CD14-positive monocyte (primary cell): ENCODE measurements around the gene CPNE4. TPM values are rescaled to one million over a fixed set of nuclear protein-coding genes. Genes with fewer than 3 reads are reported as not detected.

Experiments
- DNase-seq, 3 donors: peaks; one replicate each; pipeline ENCODE4 v3.0.0-alpha.2; 2011 to 2022
- H2AFZ ChIP-seq: 2 replicates; pipeline ENCODE4 v1.6.0; 2012; ENCODE audit warnings: mild to moderate bottlenecking, low read depth, low read length, inconsistent platforms; ENCODE audit not compliant: insufficient read depth, poor library complexity, severe bottlenecking
- H3K27ac ChIP-seq, 2 donors: 1 replicate in 1 of 2; 2 replicates in 1 of 2; pipeline ENCODE4 v1.5.1; 2012 to 2013; ENCODE audit warnings: low read length in 2 of 2, control low read depth in 1 of 2, inconsistent platforms in 1 of 2, low read depth in 1 of 2, mild to moderate bottlenecking in 1 of 2
- H3K27me3 ChIP-seq, 2 donors: one replicate each; pipeline versions ENCODE4 v1.6.0 to v1.6.1; 2011 to 2013; ENCODE audit warnings: low read length in 2 of 2; ENCODE audit not compliant: control insufficient read depth in 2 of 2, insufficient read depth in 2 of 2
- H3K36me3 ChIP-seq, 2 donors: replicated peaks in 1 of 2; 1 replicate in 1 of 2; 2 replicates in 1 of 2; pipeline versions ENCODE4 v1.5.1 to v1.6.1; 2012 to 2013; ENCODE audit warnings: low read length in 2 of 2, control low read depth in 1 of 2, inconsistent platforms in 1 of 2, mild to moderate bottlenecking in 1 of 2; ENCODE audit not compliant: insufficient read depth in 2 of 2, control insufficient read depth in 1 of 2
- H3K4me1 ChIP-seq, 2 donors: 1 replicate in 1 of 2; 2 replicates in 1 of 2; pipeline versions ENCODE4 v1.5.1 to v1.6.1; 2012 to 2013; ENCODE audit warnings: low read length in 2 of 2, control low read depth in 1 of 2, inconsistent platforms in 1 of 2, mild to moderate bottlenecking in 1 of 2, moderate library complexity in 1 of 2; ENCODE audit not compliant: insufficient read depth in 2 of 2, control insufficient read depth in 1 of 2
- H3K4me2 ChIP-seq: replicated peaks from 2 replicates; pipeline ENCODE3; 2012; ENCODE audit warnings: low read length, moderate library complexity, mild to moderate bottlenecking; ENCODE audit not compliant: poor library complexity, severe bottlenecking; ENCODE audit errors: extremely low read depth
- H3K4me3 ChIP-seq, 3 experiments: fragments of 200-600 bp in 1 of 3; sonication (generic) in 1 of 3; replicated peaks in 1 of 3; 1 replicate in 2 of 3; 2 replicates in 1 of 3; pipeline ENCODE4 v1.5.1; 2011 to 2013; ENCODE audit warnings: low read length in 3 of 3, mild to moderate bottlenecking in 3 of 3, control low read depth in 2 of 3, low read depth in 2 of 3, inconsistent platforms in 1 of 3, moderate library complexity in 1 of 3
- H3K79me2 ChIP-seq: 2 replicates; pipeline ENCODE4 v1.6.0; 2012; ENCODE audit warnings: mild to moderate bottlenecking, control low read depth, inconsistent platforms, low read length, moderate library complexity; ENCODE audit not compliant: insufficient read depth
- H3K9ac ChIP-seq: 2 replicates; pipeline ENCODE4 v1.6.0; 2017; ENCODE audit warnings: low read length, mild to moderate bottlenecking; ENCODE audit not compliant: insufficient read depth, poor library complexity, severe bottlenecking
- H3K9me3 ChIP-seq, 2 donors: replicated peaks in 1 of 2; 1 replicate in 1 of 2; 2 replicates in 1 of 2; pipeline versions ENCODE4 v1.5.1 to v1.6.1; 2012 to 2013; ENCODE audit warnings: low read length in 2 of 2, control low read depth in 1 of 2; ENCODE audit not compliant: control insufficient read depth in 1 of 2, insufficient read depth in 1 of 2
- H4K20me1 ChIP-seq: 2 replicates; pipeline ENCODE4 v1.6.0; 2012; ENCODE audit warnings: mild to moderate bottlenecking, low read length, control low read depth, moderate library complexity; ENCODE audit not compliant: insufficient read depth
- H3K27ac Mint-ChIP-seq, 7 donors: one replicate each; pipeline ENCODE4 v1.8.0; 2020; ENCODE audit warnings: mild to moderate bottlenecking in 7 of 7, mixed read lengths in 7 of 7, moderate library complexity in 6 of 7, inconsistent platforms in 2 of 7
- H3K27me3 Mint-ChIP-seq, 3 donors: one replicate each; pipeline ENCODE4 v1.8.0; 2021 to 2022; ENCODE audit warnings: low read depth in 3 of 3, mild to moderate bottlenecking in 3 of 3, mixed read lengths in 3 of 3, moderate library complexity in 3 of 3, inconsistent platforms in 1 of 3
- H3K36me3 Mint-ChIP-seq, 2 donors: one replicate each; pipeline ENCODE4 v1.8.0; 2020; ENCODE audit warnings: mixed read lengths in 2 of 2, inconsistent platforms in 1 of 2, mild to moderate bottlenecking in 1 of 2
- H3K4me1 Mint-ChIP-seq: one replicate; pipeline ENCODE4 v1.8.0; 2020; ENCODE audit warnings: mild to moderate bottlenecking, mixed read lengths
- H3K4me3 Mint-ChIP-seq, 2 donors: one replicate each; pipeline ENCODE4 v1.8.0; 2020; ENCODE audit warnings: mild to moderate bottlenecking in 2 of 2, mixed read lengths in 2 of 2, moderate library complexity in 1 of 2
- H3K9me3 Mint-ChIP-seq, 7 donors: one replicate each; pipeline ENCODE4 v1.8.0; 2020 to 2022; ENCODE audit warnings: mixed read lengths in 7 of 7, mild to moderate bottlenecking in 6 of 7, moderate library complexity in 6 of 7, inconsistent platforms in 2 of 7
- WGBS: methylation state at CpG from one replicate; pipeline ENCODE4 v1.1.5; 2013; ENCODE audit warnings: missing lambda C conversion rate; ENCODE audit not compliant: insufficient coverage; 5-methylcytosine and 5-hydroxymethylcytosine counted together
- intact Hi-C, 2 donors: fragments of 100-400 bp; cut with micrococcal nuclease; formaldehyde crosslinking; loops; one replicate each; pipeline versions ENCODE4 v1.15.0 to v1.15.1; 2023
- polyA plus RNA-seq, 3 donors: library from polyadenylated mRNA; depleted of rRNA in 1 of 3; unstranded in 2 of 3; stranded (reverse) in 1 of 3; fragments of 300-500 nt in 2 of 3; fragments of >200 nt in 1 of 3; fragmentation: Illumina TruSeq in 2 of 3; gene quantifications; 1 replicate in 2 of 3; 2 replicates in 1 of 3; pipeline ENCODE4 v1.2.3, GENCODE V29; 2012 to 2021
- TF ChIP-seq, protein P1 (sequence below): fragments of 200-600 bp; IDR thresholded peaks from one replicate; pipeline ENCODE4 v1.8.0; 2022; ENCODE audit warnings: antibody characterized with exemption, mild to moderate bottlenecking

CPNE4 gene
- polyA plus RNA-seq, 3 donors: not detected

DNA sequence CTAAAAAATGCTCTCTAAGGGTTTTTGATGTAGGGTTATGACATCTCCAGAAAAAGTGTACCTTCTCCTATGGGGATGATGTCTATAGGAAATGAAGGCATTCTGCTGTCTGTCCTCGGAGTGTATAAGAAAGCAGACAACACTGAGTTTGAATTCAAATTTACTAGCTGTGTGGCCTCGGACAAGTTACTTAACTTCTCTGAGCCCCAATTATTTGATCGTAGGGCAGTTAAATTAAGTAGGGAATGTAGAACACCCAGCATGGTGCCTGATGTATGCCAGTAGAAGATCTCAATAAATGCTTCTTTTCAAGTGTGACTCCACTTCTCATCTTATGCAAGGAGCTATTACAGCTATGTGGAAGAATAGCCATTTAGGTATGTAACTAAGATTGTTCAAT is 184.6 kb downstream of the CPNE4 start:
- Mint-ChIP-seq H3K4me3 (no peak overlapping the region), H3K36me3 (no peaks in the 10 kb centered on the region), H3K9me3 (peaks cover 0 to 3% (median 0%) of the 10 kb centered on the region in 7 donors), H3K27ac (no peak overlapping the region), H3K27me3 (peaks cover 6 to 32% (median 8%) of the 10 kb centered on the region in 3 donors), H3K4me1 (peaks cover 21% of the 10 kb centered on the region)
- Histone ChIP-seq H3K4me3 (no peak overlapping the region), H4K20me1 (no peaks in the 10 kb centered on the region), H3K79me2 (no peaks in the 10 kb centered on the region), H3K36me3 (no peaks in the 10 kb centered on the region), H3K9ac (no peak overlapping the region), H3K4me2 (no peak overlapping the region), H3K27me3 (peaks cover 15 to 32% of the 10 kb centered on the region in 2 donors), H3K9me3 (no peaks in the 10 kb centered on the region), H3K4me1 (peaks cover 16 to 19% of the 10 kb centered on the region in 2 donors), H3K27ac (no peak overlapping the region), H2AFZ (no peak overlapping the region)
- intact Hi-C loops: no loop called here
- DNase-seq: no peak
- TF ChIP-seq, protein P1, sequence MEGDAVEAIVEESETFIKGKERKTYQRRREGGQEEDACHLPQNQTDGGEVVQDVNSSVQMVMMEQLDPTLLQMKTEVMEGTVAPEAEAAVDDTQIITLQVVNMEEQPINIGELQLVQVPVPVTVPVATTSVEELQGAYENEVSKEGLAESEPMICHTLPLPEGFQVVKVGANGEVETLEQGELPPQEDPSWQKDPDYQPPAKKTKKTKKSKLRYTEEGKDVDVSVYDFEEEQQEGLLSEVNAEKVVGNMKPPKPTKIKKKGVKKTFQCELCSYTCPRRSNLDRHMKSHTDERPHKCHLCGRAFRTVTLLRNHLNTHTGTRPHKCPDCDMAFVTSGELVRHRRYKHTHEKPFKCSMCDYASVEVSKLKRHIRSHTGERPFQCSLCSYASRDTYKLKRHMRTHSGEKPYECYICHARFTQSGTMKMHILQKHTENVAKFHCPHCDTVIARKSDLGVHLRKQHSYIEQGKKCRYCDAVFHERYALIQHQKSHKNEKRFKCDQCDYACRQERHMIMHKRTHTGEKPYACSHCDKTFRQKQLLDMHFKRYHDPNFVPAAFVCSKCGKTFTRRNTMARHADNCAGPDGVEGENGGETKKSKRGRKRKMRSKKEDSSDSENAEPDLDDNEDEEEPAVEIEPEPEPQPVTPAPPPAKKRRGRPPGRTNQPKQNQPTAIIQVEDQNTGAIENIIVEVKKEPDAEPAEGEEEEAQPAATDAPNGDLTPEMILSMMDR: no peak
- WGBS: 100% methylated on average over 1 of the region's 3 CpGs

DNA sequence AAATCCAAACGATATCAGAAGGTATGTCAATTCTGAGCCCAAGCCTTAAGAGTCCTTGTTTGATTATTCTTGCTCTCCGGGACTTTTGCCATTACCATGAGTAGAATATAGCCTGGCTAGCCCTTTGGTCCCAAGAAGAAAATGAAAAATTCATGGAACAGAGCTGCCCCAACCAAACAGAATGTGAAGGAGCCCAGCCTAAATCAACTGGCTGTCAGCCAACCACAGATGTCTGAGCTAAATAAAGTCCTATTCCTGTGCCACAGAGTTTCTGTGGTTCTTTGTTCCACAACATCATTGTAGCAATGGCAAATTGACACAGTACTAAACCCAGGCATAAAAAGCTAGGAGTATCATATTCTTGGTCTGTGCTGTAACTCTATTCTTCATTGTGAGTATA is 185.2 kb downstream of the CPNE4 start:
- Histone ChIP-seq H3K9me3 (no peaks in the 10 kb centered on the region), H3K4me2 (no peak overlapping the region), H3K36me3 (no peaks in the 10 kb centered on the region), H3K4me1 (peaks cover 16 to 19% of the 10 kb centered on the region in 2 donors), H2AFZ (no peak overlapping the region), H3K27ac (no peak overlapping the region), H3K79me2 (no peaks in the 10 kb centered on the region), H3K4me3 (no peak overlapping the region), H4K20me1 (no peaks in the 10 kb centered on the region), H3K9ac (no peak overlapping the region), H3K27me3 (peaks cover 16 to 30% of the 10 kb centered on the region in 2 donors)
- peaks cover 0 to 2% (median 0%) of the 10 kb centered on the region in 7 donors for H3K9me3 Mint-ChIP-seq
- H3K27ac Mint-ChIP-seq: no peak overlapping the region
- TF ChIP-seq, protein P1: no peak
- no peak overlapping the region for H3K4me3 Mint-ChIP-seq
- intact Hi-C loops: no loop called here
- DNase-seq: no peak
- no peaks in the 10 kb centered on the region for H3K36me3 Mint-ChIP-seq
- 100% methylated on average over 2 of the region's 2 CpGs for WGBS
- peaks cover 4 to 32% (median 11%) of the 10 kb centered on the region in 3 donors for H3K27me3 Mint-ChIP-seq
- peaks cover 21% of the 10 kb centered on the region for H3K4me1 Mint-ChIP-seq
